CD4-positive, alpha-beta memory T cell (primary cell): ENCODE results near the gene PPBP. TPM values are rescaled to one million over a fixed set of nuclear protein-coding genes. Genes with fewer than 3 reads are reported as not detected.

Experiments
- CTCF ChIA-PET: fragments of 350-600 bp; sonication (Branson Sonifier 250); formaldehyde crosslinking; loops from one replicate; lab custom pipeline; 2021; ENCODE audit warnings: inconsistent platforms; ENCODE audit not compliant: partially characterized antibody; lab: Charles Lee
- POLR2A ChIA-PET: fragments of 350-600 bp; sonication (Branson Sonifier 250); formaldehyde crosslinking; loops from one replicate; lab custom pipeline; 2021; ENCODE audit not compliant: partially characterized antibody; lab: Charles Lee
- DNase-seq, 5 donors: peaks; one replicate each; pipeline versions ENCODE4 v3.0.0 to v3.0.0-alpha.2; 2020 to 2022; ENCODE audit warnings: mixed read lengths in 1 of 5
- H3K27ac ChIP-seq: one replicate; pipeline ENCODE4 v1.7.0; 2013; ENCODE audit warnings: low read depth, low read length
- H3K27me3 ChIP-seq: 2 replicates; pipeline ENCODE4 v1.7.0; 2013; ENCODE audit warnings: mild to moderate bottlenecking, low read length, moderate library complexity; ENCODE audit not compliant: insufficient read depth
- H3K36me3 ChIP-seq: 2 replicates; pipeline ENCODE4 v1.7.0; 2013; ENCODE audit warnings: mild to moderate bottlenecking, low read length, moderate library complexity; ENCODE audit not compliant: insufficient read depth
- H3K4me1 ChIP-seq: 2 replicates; pipeline ENCODE4 v1.7.0; 2013; ENCODE audit warnings: mild to moderate bottlenecking, low read length, moderate library complexity; ENCODE audit not compliant: insufficient read depth
- H3K4me3 ChIP-seq, 2 donors: one replicate each; pipeline ENCODE4 v1.7.0; 2013; ENCODE audit warnings: low read length in 2 of 2, mild to moderate bottlenecking in 1 of 2
- H3K9me3 ChIP-seq, 2 donors: one replicate each; pipeline ENCODE4 v1.7.0; 2013; ENCODE audit warnings: low read length in 2 of 2, control low read depth in 1 of 2; ENCODE audit not compliant: control insufficient read depth in 1 of 2
- H3K27ac Mint-ChIP-seq, 7 donors: one replicate each; pipeline ENCODE4 v1.8.0; 2020 to 2021; ENCODE audit warnings: mixed read lengths in 7 of 7, mild to moderate bottlenecking in 6 of 7, inconsistent platforms in 3 of 7, moderate library complexity in 3 of 7
- H3K27me3 Mint-ChIP-seq, 2 donors: one replicate each; pipeline ENCODE4 v1.8.0; 2020 to 2021; ENCODE audit warnings: mixed read lengths in 2 of 2
- H3K36me3 Mint-ChIP-seq, 2 donors: one replicate each; pipeline ENCODE4 v1.8.0; 2020 to 2021; ENCODE audit warnings: mixed read lengths in 2 of 2, inconsistent platforms in 1 of 2, mild to moderate bottlenecking in 1 of 2
- H3K4me1 Mint-ChIP-seq, 4 donors: one replicate each; pipeline ENCODE4 v1.8.0; 2020 to 2021; ENCODE audit warnings: mixed read lengths in 4 of 4, mild to moderate bottlenecking in 1 of 4
- H3K4me3 Mint-ChIP-seq, 8 donors: one replicate each; pipeline ENCODE4 v1.8.0; 2020 to 2021; ENCODE audit warnings: mixed read lengths in 8 of 8, mild to moderate bottlenecking in 7 of 8, moderate library complexity in 6 of 8, inconsistent platforms in 3 of 8
- H3K9me3 Mint-ChIP-seq, 8 donors: one replicate each; pipeline ENCODE4 v1.8.0; 2020 to 2021; ENCODE audit warnings: mixed read lengths in 8 of 8, mild to moderate bottlenecking in 5 of 8, inconsistent platforms in 3 of 8, moderate library complexity in 1 of 8
- intact Hi-C: fragments of 100-400 bp; cut with micrococcal nuclease; formaldehyde crosslinking; loops from one replicate; pipeline ENCODE4 v1.15.1; 2023
- polyA plus RNA-seq, 2 donors: library from polyadenylated mRNA; unstranded; fragments of 300-500 nt; fragmentation: Illumina TruSeq; gene quantifications; one replicate each; pipeline ENCODE4 v1.2.3, GENCODE V29; 2021
- total RNA-seq, 2 experiments: library from RNA; stranded (reverse); gene quantifications; one replicate each; pipeline ENCODE4 v1.2.3, GENCODE V29; 2021

Gene PPBP
- total and polyA plus RNA-seq, 4 experiments from 2014 or later, result 0.40 TPM; not detected in 3

DNA sequence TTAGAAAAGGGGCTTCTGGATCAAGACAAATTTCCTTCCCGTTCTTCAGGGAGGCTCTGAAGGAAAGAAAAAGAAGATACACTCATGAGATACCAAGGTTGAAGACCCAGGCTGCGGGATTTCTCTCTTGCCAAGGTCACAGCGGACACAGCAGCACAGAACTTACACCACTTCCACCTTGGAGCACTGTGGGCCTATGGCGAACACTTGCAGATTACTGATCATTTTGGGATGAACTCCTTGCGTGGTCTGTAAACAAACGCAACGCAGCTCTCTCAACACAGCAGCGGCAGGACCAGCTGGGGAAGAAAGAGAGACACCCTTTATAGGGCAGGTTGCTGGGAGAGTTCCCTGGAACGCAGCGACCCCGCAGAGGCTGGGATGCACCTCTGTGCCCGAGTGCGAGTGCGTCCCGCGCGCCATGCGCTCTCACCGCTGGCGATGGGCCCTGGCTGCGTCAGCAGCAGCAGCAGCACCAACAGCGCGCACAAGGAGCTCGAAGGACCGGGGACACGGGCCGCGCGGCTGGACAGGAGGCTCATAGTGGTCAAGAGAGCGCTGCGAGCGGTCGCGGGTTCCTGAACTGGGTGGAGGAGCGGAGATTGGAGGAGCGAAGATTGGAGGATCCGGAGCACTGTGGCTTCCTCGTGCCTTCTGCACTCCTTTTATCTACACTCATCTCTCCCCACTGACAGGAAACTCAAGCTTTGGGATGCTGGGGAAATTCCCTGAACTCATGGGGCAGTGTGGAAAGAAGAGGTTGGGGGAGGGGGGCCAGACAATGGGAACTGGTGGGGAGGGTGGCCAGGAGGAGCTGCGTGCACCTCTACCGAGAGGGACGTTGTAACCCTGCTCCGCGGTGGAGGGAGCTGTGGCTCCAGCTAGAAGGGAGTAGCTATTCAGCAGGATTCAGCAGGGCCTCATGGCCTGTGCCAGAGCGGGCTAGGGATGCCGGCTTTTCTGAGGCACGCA lies 10.3 kb upstream of the PPBP start, which contains the start of gene CXCL5:
Gene CXCL5, minus strand, starts transcription at position 638 of the 972 bp plus-strand sequence. Its CDS starts 96 bp downstream, at position 542.
- no peak for DNase-seq
- Mint-ChIP-seq H3K4me3 (no peak within 1 kb of the TSS), H3K27ac (no peak within 1 kb of the TSS), H3K4me1 (no peaks in the 10 kb centered on the region), H3K36me3 (no peaks in the 10 kb centered on the region), H3K27me3 (peaks cover 0 to 11% of the 10 kb centered on the region in 2 donors), H3K9me3 (peaks cover 0 to 3% (median 0%) of the 10 kb centered on the region in 8 donors)
- H3K27ac ChIP-seq, result no peak within 1 kb of the TSS
- no peaks in the 10 kb centered on the region for H3K36me3 ChIP-seq
- no peaks in the 10 kb centered on the region for H3K4me1 ChIP-seq
- no peaks in the 10 kb centered on the region for H3K27me3 ChIP-seq
- no peaks in the 10 kb centered on the region for H3K9me3 ChIP-seq
- intact Hi-C loops, result no loop called here
- ChIA-PET CTCF (no interaction called here), POLR2A (no interaction called here)
- H3K4me3 ChIP-seq, result no peak within 1 kb of the TSS

DNA sequence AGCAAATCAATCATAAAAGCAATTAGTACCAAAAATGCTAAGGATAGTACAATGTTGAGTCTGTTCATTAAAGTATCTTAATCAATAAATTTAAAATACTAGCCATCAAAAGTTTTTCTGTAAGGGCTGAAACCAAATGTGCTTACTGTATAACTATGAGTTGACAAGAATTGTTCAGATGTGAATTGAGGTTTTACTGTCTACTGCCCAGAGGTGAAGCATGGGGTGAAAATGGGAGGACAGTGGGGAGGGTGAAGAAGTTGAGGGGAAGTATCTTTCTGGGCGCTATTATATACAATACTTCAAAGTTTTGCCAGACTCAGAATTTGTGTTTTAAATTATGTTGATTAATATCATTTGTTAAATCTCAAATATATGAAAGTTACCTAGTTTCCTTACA lies 4.1 kb upstream of the PPBP start:
- no peak for DNase-seq
- no peak overlapping the region for H3K4me3 ChIP-seq
- intact Hi-C loops, result no loop called here
- Mint-ChIP-seq H3K4me1 (no peaks in the 10 kb centered on the region), H3K36me3 (no peaks in the 10 kb centered on the region), H3K27me3 (peaks cover 2% of the 10 kb centered on the region in 2 donors), H3K9me3 (no peaks in the 10 kb centered on the region), H3K27ac (no peak overlapping the region), H3K4me3 (no peak overlapping the region)
- no peak overlapping the region for H3K27ac ChIP-seq
- POLR2A ChIA-PET, result no interaction called here
- no peaks in the 10 kb centered on the region for H3K4me1 ChIP-seq
- no peaks in the 10 kb centered on the region for H3K27me3 ChIP-seq
- CTCF ChIA-PET, result no interaction called here
- no peaks in the 10 kb centered on the region for H3K36me3 ChIP-seq
- no peaks in the 10 kb centered on the region for H3K9me3 ChIP-seq

DNA sequence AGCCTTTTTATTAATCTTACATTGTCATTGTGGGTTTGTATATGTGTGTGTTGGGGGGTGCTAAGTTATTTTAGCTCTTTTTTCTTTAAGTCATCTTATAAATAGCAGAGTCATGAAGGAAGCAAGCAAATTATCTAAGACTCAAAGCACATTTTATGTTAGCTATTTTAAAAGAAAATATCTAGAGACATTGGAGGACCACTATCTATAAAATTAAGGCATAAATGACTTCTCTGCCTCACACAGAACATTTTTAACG lies 3.7 kb upstream of the PPBP start:
- H3K4me1 Mint-ChIP-seq, result no peaks in the 10 kb centered on the region
- ChIA-PET CTCF (no interaction called here), POLR2A (no interaction called here)
- H3K4me3 Mint-ChIP-seq, result no peak overlapping the region
- H3K27ac ChIP-seq, result no peak overlapping the region
- H3K36me3 ChIP-seq, result no peaks in the 10 kb centered on the region
- DNase-seq, result no peak
- peaks cover 2% of the 10 kb centered on the region in 2 donors for H3K27me3 Mint-ChIP-seq
- intact Hi-C loops, result no loop called here
- H3K27me3 ChIP-seq, result no peaks in the 10 kb centered on the region
- no peaks in the 10 kb centered on the region for H3K4me1 ChIP-seq
- no peak overlapping the region for H3K27ac Mint-ChIP-seq
- no peaks in the 10 kb centered on the region for H3K9me3 ChIP-seq
- H3K36me3 Mint-ChIP-seq, result no peaks in the 10 kb centered on the region
- H3K9me3 Mint-ChIP-seq, result no peaks in the 10 kb centered on the region
- H3K4me3 ChIP-seq, result no peak overlapping the region

DNA sequence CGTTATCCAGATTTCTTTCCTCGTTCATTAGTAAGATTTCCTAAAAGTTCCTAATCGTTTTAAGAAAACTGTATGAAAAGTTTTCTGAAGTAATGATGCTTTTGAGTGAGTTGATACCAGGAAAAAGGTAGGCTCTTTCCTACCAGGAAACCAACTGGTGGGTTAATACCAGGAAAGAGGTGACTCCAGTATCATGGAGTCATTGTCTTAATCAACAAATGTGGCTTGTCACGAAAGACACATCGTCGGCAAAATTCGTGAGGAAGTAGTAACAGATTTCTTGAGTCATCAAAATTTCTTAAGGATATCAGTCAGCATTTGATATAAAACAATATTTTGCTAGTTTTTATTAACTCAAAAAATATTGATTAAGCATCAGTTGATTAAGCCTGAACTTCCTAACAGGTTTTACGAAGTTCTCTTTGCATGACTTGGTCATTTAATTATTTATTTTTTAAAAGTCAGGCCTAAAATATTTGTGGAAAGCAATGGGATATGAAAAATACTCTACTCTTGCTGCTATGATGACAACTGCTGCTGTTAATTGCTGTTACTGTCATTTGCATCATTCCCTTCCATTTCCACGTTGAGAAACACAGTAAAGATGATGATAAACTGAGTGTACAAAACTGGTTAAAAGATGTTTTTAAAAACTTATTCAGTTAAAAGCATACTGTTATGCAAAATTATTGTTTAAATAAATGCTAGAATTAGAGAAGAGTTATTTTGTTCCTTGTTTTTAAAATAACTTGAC lies 3.2 kb upstream of the PPBP start:
- H3K27ac Mint-ChIP-seq, result no peak overlapping the region
- H3K36me3 Mint-ChIP-seq, result no peaks in the 10 kb centered on the region
- H3K4me3 ChIP-seq, result no peak overlapping the region
- no peaks in the 10 kb centered on the region for H3K36me3 ChIP-seq
- no peaks in the 10 kb centered on the region for H3K4me1 Mint-ChIP-seq
- DNase-seq, result no peak
- H3K9me3 ChIP-seq, result no peaks in the 10 kb centered on the region
- H3K27me3 Mint-ChIP-seq, result peaks cover 2% of the 10 kb centered on the region in 2 donors
- ChIA-PET POLR2A (no interaction called here), CTCF (no interaction called here)
- no peaks in the 10 kb centered on the region for H3K4me1 ChIP-seq
- H3K4me3 Mint-ChIP-seq, result no peak overlapping the region
- no peaks in the 10 kb centered on the region for H3K27me3 ChIP-seq
- H3K27ac ChIP-seq, result no peak overlapping the region
- intact Hi-C loops, result no loop called here
- no peaks in the 10 kb centered on the region for H3K9me3 Mint-ChIP-seq

DNA sequence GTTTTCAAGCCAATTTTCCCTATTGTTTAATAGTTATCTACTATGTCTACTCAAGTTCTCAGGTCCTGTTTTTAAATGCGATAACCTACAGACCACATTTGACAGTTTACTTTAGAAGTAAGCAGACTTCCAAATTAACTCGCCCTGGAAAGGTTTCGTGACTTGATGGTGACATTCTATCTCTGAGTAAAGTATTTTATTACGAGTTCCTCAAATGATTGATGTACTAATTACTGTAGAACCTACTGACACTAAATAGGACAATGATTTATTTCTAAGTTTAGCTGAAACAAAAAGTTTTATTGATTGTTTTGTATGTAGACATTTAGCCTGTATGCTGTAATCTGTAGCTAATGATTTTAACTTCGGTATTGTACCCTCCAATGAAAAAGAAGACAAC lies 1.9 kb upstream of the PPBP start:
- DNase-seq, result no peak
- Mint-ChIP-seq H3K9me3 (no peaks in the 10 kb centered on the region), H3K27ac (no peak overlapping the region), H3K36me3 (no peaks in the 10 kb centered on the region), H3K27me3 (peaks cover 2% of the 10 kb centered on the region in 2 donors), H3K4me3 (no peak overlapping the region), H3K4me1 (no peaks in the 10 kb centered on the region)
- Histone ChIP-seq H3K36me3 (no peaks in the 10 kb centered on the region), H3K4me1 (no peaks in the 10 kb centered on the region), H3K27ac (no peak overlapping the region), H3K9me3 (no peaks in the 10 kb centered on the region), H3K27me3 (no peaks in the 10 kb centered on the region), H3K4me3 (no peak overlapping the region)
- ChIA-PET POLR2A (no interaction called here), CTCF (no interaction called here)
- intact Hi-C loops, result no loop called here

DNA sequence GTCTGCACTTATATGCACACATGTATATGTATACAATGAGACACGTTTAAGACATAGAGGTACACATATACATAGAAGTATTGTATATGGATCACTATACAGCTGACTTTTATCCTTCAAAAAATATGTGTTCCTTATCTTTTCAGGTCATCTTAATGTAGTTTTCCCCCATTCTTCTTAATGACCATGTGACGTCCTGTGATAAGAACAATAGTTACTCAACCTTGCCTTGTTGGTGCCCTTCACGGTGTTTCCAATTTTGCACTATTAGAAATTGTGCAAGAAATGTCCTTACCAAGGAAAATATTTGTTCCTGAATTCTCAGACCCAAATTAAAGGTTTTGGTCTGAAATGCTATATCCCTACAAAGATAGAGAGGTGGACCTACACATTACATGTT lies 1.0 kb upstream of the PPBP start:
- Histone ChIP-seq H3K36me3 (no peaks in the 10 kb centered on the region), H3K4me1 (no peaks in the 10 kb centered on the region), H3K27me3 (no peaks in the 10 kb centered on the region), H3K9me3 (no peaks in the 10 kb centered on the region), H3K4me3 (no peak overlapping the region), H3K27ac (no peak overlapping the region)
- Mint-ChIP-seq H3K4me3 (no peak overlapping the region), H3K9me3 (no peaks in the 10 kb centered on the region), H3K36me3 (no peaks in the 10 kb centered on the region), H3K27ac (no peak overlapping the region), H3K4me1 (no peaks in the 10 kb centered on the region), H3K27me3 (peaks cover 0 to 2% of the 10 kb centered on the region in 2 donors)
- intact Hi-C loops, result no loop called here
- ChIA-PET CTCF (no interaction called here), POLR2A (no interaction called here)
- no peak for DNase-seq

DNA sequence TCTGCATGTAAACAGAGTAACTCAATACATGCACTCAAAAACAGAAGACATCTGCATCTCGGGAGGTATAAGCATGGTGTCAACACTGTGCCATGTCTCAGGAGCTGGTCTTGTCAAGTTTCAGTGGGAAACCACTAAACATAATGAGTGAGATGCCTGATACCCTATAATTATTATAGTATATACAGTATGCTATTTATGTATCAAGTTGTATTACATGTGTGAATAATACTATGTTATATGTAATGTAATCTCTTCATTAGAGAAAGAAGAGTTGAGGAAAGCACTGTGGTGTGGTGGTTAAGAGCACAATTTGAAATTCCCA lies 2.5 kb downstream of the PPBP start:
- Mint-ChIP-seq H3K36me3 (no peaks in the 10 kb centered on the region), H3K27ac (no peak overlapping the region), H3K4me1 (no peaks in the 10 kb centered on the region), H3K27me3 (peaks cover 1 to 4% of the 10 kb centered on the region in 2 donors), H3K4me3 (no peak overlapping the region), H3K9me3 (peaks cover 0 to 4% (median 0%) of the 10 kb centered on the region in 8 donors)
- no peaks in the 10 kb centered on the region for H3K9me3 ChIP-seq
- ChIA-PET CTCF (no interaction called here), POLR2A (no interaction called here)
- DNase-seq, result no peak
- intact Hi-C loops, result no loop called here
- H3K36me3 ChIP-seq, result no peaks in the 10 kb centered on the region
- no peaks in the 10 kb centered on the region for H3K27me3 ChIP-seq
- no peaks in the 10 kb centered on the region for H3K4me1 ChIP-seq
- no peak overlapping the region for H3K27ac ChIP-seq
- H3K4me3 ChIP-seq, result no peak overlapping the region
